Endothelial cell of umbilical vein (primary cell): ENCODE results near the gene GLYATL2. TPM values are rescaled to one million over a fixed set of nuclear protein-coding genes. Genes with fewer than 3 reads are reported as not detected.

Experiments used
- BruUV-seq: library from RNA; stranded (reverse); fragments of 400-500 nt; replicated peaks from 2 replicates; lab custom pipeline; 2021; lab: Mats Ljungman, UMichigan
- CTCF ChIA-PET: fragments of 300-600, 350-600 bp; sonication (Branson Sonifier 250); formaldehyde crosslinking; loops from one replicate; lab custom pipeline; 2021; ENCODE audit warnings: antibody characterized with exemption, inconsistent platforms; lab: Charles Lee
- POLR2A ChIA-PET: fragments of 300-600, 350-600 bp; sonication (Branson Sonifier 250); formaldehyde crosslinking; loops from one replicate; lab custom pipeline; 2021; ENCODE audit warnings: antibody characterized with exemption, inconsistent platforms; lab: Charles Lee
- DNase-seq: peaks from one replicate; pipeline ENCODE4 v3.0.0-alpha.2; 2011; ENCODE audit warnings: low read depth, low spot score
- FAIRE-seq: peaks from 2 replicates; lab custom pipeline; 2011; peaks lifted over from hg19 to GRCh38; lab: Jason Lieb, UNC
- H2AFZ ChIP-seq: 2 replicates; pipeline ENCODE4 v1.6.0; 2012; ENCODE audit warnings: low read depth, low read length, control low read depth, inconsistent platforms
- H3K27ac ChIP-seq: 2 replicates; pipeline ENCODE4 v1.5.1; 2011; ENCODE audit warnings: low read depth, mild to moderate bottlenecking, control low read depth, low read length, moderate library complexity; ENCODE audit not compliant: insufficient read depth
- H3K27me3 ChIP-seq, 2 experiments: 2 replicates each; pipeline versions ENCODE4 v1.6.0 to v1.6.1; 2011; ENCODE audit warnings: low read length in 2 of 2, mixed read lengths in 1 of 2; ENCODE audit not compliant: control insufficient read depth in 2 of 2, insufficient read depth in 2 of 2
- H3K36me3 ChIP-seq, 2 experiments: 2 replicates in 1 of 2; 3 replicates in 1 of 2; pipeline ENCODE4 v1.5.1; 2011; ENCODE audit warnings: low read length in 2 of 2, mild to moderate bottlenecking in 1 of 2, moderate library complexity in 1 of 2; ENCODE audit not compliant: control insufficient read depth in 2 of 2, insufficient read depth in 2 of 2; ENCODE audit errors: extremely low read depth in 1 of 2
- H3K4me1 ChIP-seq: 3 replicates; pipeline ENCODE4 v1.5.1; 2011; ENCODE audit warnings: mild to moderate bottlenecking, low read length; ENCODE audit not compliant: control insufficient read depth, insufficient read depth; ENCODE audit errors: extremely low read depth
- H3K4me2 ChIP-seq: 2 replicates; pipeline ENCODE4 v1.6.1; 2011; ENCODE audit warnings: low read length, control low read depth, mixed read lengths; ENCODE audit not compliant: insufficient read depth
- H3K4me3 ChIP-seq, 3 experiments: fragments of 200-600 bp in 1 of 3; sonication (generic), shearing (Covaris generic) in 1 of 3; replicated peaks in 1 of 3; 2 replicates each; pipeline ENCODE4 v1.5.1; 2011 to 2016; ENCODE audit warnings: control low read depth in 3 of 3, low read length in 3 of 3, mild to moderate bottlenecking in 2 of 3, inconsistent platforms in 1 of 3, low read depth in 1 of 3, moderate library complexity in 1 of 3; ENCODE audit not compliant: insufficient read depth in 1 of 3
- H3K79me2 ChIP-seq: 2 replicates; pipeline ENCODE4 v1.6.0; 2012; ENCODE audit warnings: low read length, inconsistent platforms; ENCODE audit not compliant: control insufficient read depth, insufficient read depth
- H3K9ac ChIP-seq: replicated peaks from 2 replicates; pipeline ENCODE3; 2011; ENCODE audit warnings: low read length, control low read depth; ENCODE audit not compliant: insufficient read depth; ENCODE audit errors: extremely low read depth
- H3K9me1 ChIP-seq: replicated peaks from 3 replicates; pipeline ENCODE4 v1.6.0; 2011; ENCODE audit warnings: mild to moderate bottlenecking, low read length; ENCODE audit not compliant: control insufficient read depth, insufficient read depth; ENCODE audit errors: extremely low read depth
- H3K9me3 ChIP-seq: replicated peaks from 2 replicates; pipeline ENCODE4 v1.5.1; 2012; ENCODE audit warnings: low read length, inconsistent platforms; ENCODE audit not compliant: control insufficient read depth, insufficient read depth
- H4K20me1 ChIP-seq: replicated peaks from 2 replicates; pipeline ENCODE3; 2011; ENCODE audit warnings: mild to moderate bottlenecking, low read length; ENCODE audit not compliant: control insufficient read depth, insufficient read depth; ENCODE audit errors: extremely low read depth
- CTCF ChIP-seq, 2 donors: IDR thresholded peaks; 1 replicate in 1 of 2; 2 replicates in 1 of 2; pipeline ENCODE4 v1.5.1; 2011; ENCODE audit warnings: low read length in 2 of 2, mild to moderate bottlenecking in 2 of 2, moderate library complexity in 2 of 2, control low read depth in 1 of 2, inconsistent platforms in 1 of 2, low read depth in 1 of 2; ENCODE audit not compliant: insufficient read depth in 1 of 2; ENCODE audit errors: extremely low read depth in 1 of 2
- EZH2 ChIP-seq: IDR thresholded peaks from 2 replicates; pipeline ENCODE4 v1.6.1; 2012; ENCODE audit warnings: borderline replicate concordance, low read depth, mild to moderate bottlenecking, moderate library complexity, low read length, inconsistent platforms; ENCODE audit not compliant: severe bottlenecking
- FOS ChIP-seq: IDR thresholded peaks from 2 replicates; pipeline ENCODE4 v1.6.1; 2011; ENCODE audit warnings: mild to moderate bottlenecking, low read length, moderate library complexity, borderline replicate concordance; ENCODE audit not compliant: insufficient read depth
- GATA2 ChIP-seq: IDR thresholded peaks from 2 replicates; pipeline ENCODE4 v1.7.0; 2011; ENCODE audit warnings: low read depth, mild to moderate bottlenecking, moderate library complexity, mixed read lengths, low read length; ENCODE audit not compliant: insufficient read length, insufficient read depth
- JUN ChIP-seq: IDR thresholded peaks from 2 replicates; pipeline ENCODE4 v1.6.1; 2011; ENCODE audit warnings: borderline replicate concordance, low read depth; ENCODE audit not compliant: insufficient read length, insufficient read depth
- MAX ChIP-seq: IDR thresholded peaks from 2 replicates; pipeline ENCODE4 v1.6.1; 2011; ENCODE audit not compliant: insufficient read depth, insufficient read length
- MYC ChIP-seq: IDR thresholded peaks from one replicate; pipeline ENCODE4 v1.6.1; 2011; ENCODE audit warnings: mild to moderate bottlenecking, low read depth, low read length
- POLR2A ChIP-seq: IDR thresholded peaks from 2 replicates; pipeline ENCODE4 v1.6.1; 2012; ENCODE audit warnings: low read depth, mild to moderate bottlenecking, control low read depth, low read length
- POLR2AphosphoS5 ChIP-seq: IDR thresholded peaks from 2 replicates; pipeline ENCODE4 v1.6.1; 2012; ENCODE audit warnings: low read depth, mild to moderate bottlenecking, control low read depth, low read length, moderate library complexity; ENCODE audit not compliant: insufficient read depth
- dilution Hi-C: fragments of 300-500 bp; cut with MboI; formaldehyde crosslinking; loops from one replicate; pipeline ENCODE4 v1.15.0; 2019; ENCODE audit warnings: low sequenced_read_pairs; ENCODE audit not compliant: extremely low pct_ligation_motif_present
- intact Hi-C: fragments of 100-400 bp; cut with micrococcal nuclease; formaldehyde crosslinking; loops from one replicate; pipeline ENCODE4 v1.10.0; 2022
- polyA plus RNA-seq, 4 experiments: library from polyadenylated mRNA; depleted of rRNA in 3 of 4; stranded (reverse) in 3 of 4; unstranded in 1 of 4; fragments of >200 nt; gene quantifications; 2 replicates each; pipeline versions ENCODE4 v1.2.1 to v1.2.3, GENCODE V29; 2011 to 2012; ENCODE audit warnings: missing spikeins in 1 of 4
- total RNA-seq: library from RNA; stranded (reverse); gene quantifications from 2 replicates; pipeline ENCODE4 v1.2.3, GENCODE V29; 2021

The GLYATL2 gene
- total and polyA plus RNA-seq, 2 donors (not counting 3 experiments of a cell fraction or from before 2014, with no cell fraction given) = not detected

- Histone ChIP-seq H3K9ac (no peak overlapping the region), H4K20me1 (no peaks in the 10 kb centered on the region), H3K27me3 (no peaks in the 10 kb centered on the region), H3K27ac (no peak overlapping the region), H3K9me1 (no peaks in the 10 kb centered on the region), H3K4me2 (no peak overlapping the region), H2AFZ (no peak overlapping the region), H3K9me3 (no peaks in the 10 kb centered on the region), H3K4me1 (no peaks in the 10 kb centered on the region), H3K4me3 (no peak overlapping the region), H3K36me3 (no peaks in the 10 kb centered on the region), H3K79me2 (no peaks in the 10 kb centered on the region)
- dilution Hi-C loops = no loop called here
- POLR2A ChIA-PET = no interaction called here
- BruUV-seq = no TSS peak
- FAIRE-seq (no peak), DNase-seq (no peak)
- no peak for TF ChIP-seq MYC
- TF ChIP-seq POLR2A = no peak
- no peak for TF ChIP-seq JUN
- no peak for TF ChIP-seq FOS
- no peak for TF ChIP-seq GATA2
- no peak for TF ChIP-seq CTCF (IDR thresholded peaks at IDR 0.05; ENCODE audit: extremely low read depth in 1 of 2, insufficient read depth in 1 of 2, low read depth in 1 of 2, low read length in 2 of 2)
- TF ChIP-seq EZH2 = no peak
- no peak for TF ChIP-seq MAX
- TF ChIP-seq POLR2AphosphoS5 = no peak
- CTCF ChIA-PET = no interaction called here
- intact Hi-C loops = no loop called here
Measured at GRCh38 chr11:58893899-58894298, 49.4 kb upstream of the GLYATL2 start.
